HG03159 (cell line): ENCODE data around the gene FALEC.

Source experiments
- ATAC-seq: cut with Tn5 transposase; IDR thresholded peaks from one replicate; pipeline ENCODE4 v1.9.1; 2021; ENCODE audit warnings: mild to moderate bottlenecking, moderate library complexity; ENCODE audit not compliant: unreplicated experiment

The FALEC gene

GRCh38 chr1:150511985-150512660 lies 3.4 kb upstream of the FALEC start:
- ATAC-seq, result no peak

GRCh38 chr1:150512846-150513245 lies 2.7 kb upstream of the FALEC start:
- no peak for ATAC-seq

GRCh38 chr1:150513351-150513791 lies 2.2 kb upstream of the FALEC start:
- ATAC-seq, result no peak

- no peak for ATAC-seq
Measured at GRCh38 chr1:150514260-150514659, 1.3 kb upstream of the FALEC start.

- ATAC-seq, result no peak
Measured at GRCh38 chr1:150514913-150515327, 632 bp upstream of the FALEC start.

- ATAC-seq, result no peak
Measured at GRCh38 chr1:150516050-150516591, 569 bp downstream of the FALEC start.

GRCh38 chr1:150516616-150517015 lies 1.1 kb downstream of the FALEC start:
- ATAC-seq, result no peak

GRCh38 chr1:150521196-150521968 lies 5.8 kb downstream of the FALEC start:
- ATAC-seq, result no peak

GRCh38 chr1:150525348-150525747 lies 9.8 kb downstream of the FALEC start:
- no peak for ATAC-seq

- no peak for ATAC-seq
Measured at GRCh38 chr1:150528196-150528595, 12.6 kb downstream of the FALEC start.

GRCh38 chr1:150529017-150529416 lies 13.5 kb downstream of the FALEC start:
- ATAC-seq, result no peak

GRCh38 chr1:150530491-150531159 lies 15.1 kb downstream of the FALEC start:
- no peak for ATAC-seq

- no peak for ATAC-seq
Measured at GRCh38 chr1:150532860-150533259, 17.3 kb downstream of the FALEC start.

GRCh38 chr1:150534002-150534401 lies 18.4 kb downstream of the FALEC start:
- no peak for ATAC-seq

- ATAC-seq, result no peak
Measured at GRCh38 chr1:150535511-150536287, 20.1 kb downstream of the FALEC start.

GRCh38 chr1:150536836-150537731 lies 21.5 kb downstream of the FALEC start:
- no peak for ATAC-seq

- ATAC-seq, result no peak
Measured at GRCh38 chr1:150537732-150538684, 22.5 kb downstream of the FALEC start.

GRCh38 chr1:150543500-150544143 lies 28.1 kb downstream of the FALEC start:
- no peak for ATAC-seq
